Measurements from ENCODE around the gene NSF.

The NSF gene

GRCh38 chr17:46730679-46731078 lies 140.2 kb downstream of the NSF start:
- H3K4me3 ChIP-seq = no peak overlapping the region
- no peak for DNase-seq (ENCODE audit: low read depth, low spot score)
- H3K27ac ChIP-seq = no peak overlapping the region
- H3K9me3 ChIP-seq (ENCODE audit: low read depth, low read length) = no peaks in the 10 kb centered on the region
- H3K9ac ChIP-seq (ENCODE audit: insufficient read length) = no peak overlapping the region
- TF ChIP-seq POLR2AphosphoS5 (IDR thresholded peaks at IDR 0.05; ENCODE audit: borderline replicate concordance, low read depth, low read length) (no peak), EZH2 (IDR thresholded peaks at IDR 0.05) (no peak), FOXP2 (optimal IDR thresholded peaks at IDR 0.05; ENCODE audit: control extremely low read depth, extremely low read length, insufficient read depth) (no peak)
- no peaks in the 10 kb centered on the region; the same call in 1 of the 2 replicates for H3K36me3 ChIP-seq (ENCODE audit: insufficient read depth, low read length)

GRCh38 chr17:46732160-46732559 lies 141.7 kb downstream of the NSF start:
- Histone ChIP-seq H3K27ac (peak overlapping the region; percentile 93), H3K36me3 (ENCODE audit: insufficient read depth, low read length) (no peaks in the 10 kb centered on the region; the same call in 1 of the 2 replicates), H3K9ac (ENCODE audit: insufficient read length) (peak overlapping the region; percentile 52), H3K4me3 (peak overlapping the region; percentile 74), H3K9me3 (ENCODE audit: low read depth, low read length) (no peaks in the 10 kb centered on the region)
- no peak for DNase-seq (ENCODE audit: low read depth, low spot score)
- TF ChIP-seq FOXP2 (optimal IDR thresholded peaks at IDR 0.05; ENCODE audit: control extremely low read depth, extremely low read length, insufficient read depth) = no peak
- TF ChIP-seq EZH2 (IDR thresholded peaks at IDR 0.05) = no peak
- no peak for TF ChIP-seq POLR2AphosphoS5 (IDR thresholded peaks at IDR 0.05; ENCODE audit: borderline replicate concordance, low read depth, low read length)

GRCh38 chr17:46732754-46733398 lies 142.4 kb downstream of the NSF start:
- Histone ChIP-seq H3K9ac (ENCODE audit: insufficient read length) (no peak overlapping the region), H3K9me3 (ENCODE audit: low read depth, low read length) (no peaks in the 10 kb centered on the region), H3K27ac (peak overlapping the region; percentile 93), H3K4me3 (peak overlapping the region; percentile 74), H3K36me3 (ENCODE audit: insufficient read depth, low read length) (no peaks in the 10 kb centered on the region; the same call in 1 of the 2 replicates)
- TF ChIP-seq FOXP2 (optimal IDR thresholded peaks at IDR 0.05; ENCODE audit: control extremely low read depth, extremely low read length, insufficient read depth) (peak; percentile 49), EZH2 (IDR thresholded peaks at IDR 0.05) (no peak), POLR2AphosphoS5 (IDR thresholded peaks at IDR 0.05; ENCODE audit: borderline replicate concordance, low read depth, low read length) (no peak)
- DNase-seq (ENCODE audit: low read depth, low spot score) = peak; percentile 73

GRCh38 chr17:46733837-46734475 lies 143.5 kb downstream of the NSF start:
- Histone ChIP-seq H3K4me3 (no peak overlapping the region), H3K9me3 (ENCODE audit: low read depth, low read length) (no peaks in the 10 kb centered on the region), H3K27ac (no peak overlapping the region), H3K36me3 (ENCODE audit: insufficient read depth, low read length) (no peaks in the 10 kb centered on the region; the same call in 1 of the 2 replicates), H3K9ac (ENCODE audit: insufficient read length) (no peak overlapping the region)
- no peak for DNase-seq (ENCODE audit: low read depth, low spot score)
- TF ChIP-seq FOXP2 (optimal IDR thresholded peaks at IDR 0.05; ENCODE audit: control extremely low read depth, extremely low read length, insufficient read depth) (no peak), POLR2AphosphoS5 (IDR thresholded peaks at IDR 0.05; ENCODE audit: borderline replicate concordance, low read depth, low read length) (no peak), EZH2 (IDR thresholded peaks at IDR 0.05) (no peak)

GRCh38 chr17:46736100-46736499 lies 145.6 kb downstream of the NSF start:
- DNase-seq (ENCODE audit: low read depth, low spot score) = no peak
- Histone ChIP-seq H3K36me3 (ENCODE audit: insufficient read depth, low read length) (no peaks in the 10 kb centered on the region), H3K9me3 (ENCODE audit: low read depth, low read length) (no peaks in the 10 kb centered on the region), H3K9ac (ENCODE audit: insufficient read length) (no peak overlapping the region), H3K27ac (no peak overlapping the region), H3K4me3 (no peak overlapping the region)
- no peak for TF ChIP-seq EZH2 (IDR thresholded peaks at IDR 0.05)
- TF ChIP-seq FOXP2 (optimal IDR thresholded peaks at IDR 0.05; ENCODE audit: control extremely low read depth, extremely low read length, insufficient read depth) = no peak
- no peak for TF ChIP-seq POLR2AphosphoS5 (IDR thresholded peaks at IDR 0.05; ENCODE audit: borderline replicate concordance, low read depth, low read length)

GRCh38 chr17:46737326-46737725 lies 146.9 kb downstream of the NSF start:
- no peak for TF ChIP-seq EZH2 (IDR thresholded peaks at IDR 0.05)
- no peak for TF ChIP-seq POLR2AphosphoS5 (IDR thresholded peaks at IDR 0.05; ENCODE audit: borderline replicate concordance, low read depth, low read length)
- no peak for TF ChIP-seq FOXP2 (optimal IDR thresholded peaks at IDR 0.05; ENCODE audit: control extremely low read depth, extremely low read length, insufficient read depth)
- DNase-seq (ENCODE audit: low read depth, low spot score) = no peak
- Histone ChIP-seq H3K36me3 (ENCODE audit: insufficient read depth, low read length) (no peaks in the 10 kb centered on the region), H3K27ac (no peak overlapping the region), H3K9ac (ENCODE audit: insufficient read length) (no peak overlapping the region), H3K9me3 (ENCODE audit: low read depth, low read length) (no peaks in the 10 kb centered on the region), H3K4me3 (no peak overlapping the region)

GRCh38 chr17:46738544-46738943 lies 148.1 kb downstream of the NSF start:
- no peak for TF ChIP-seq FOXP2 (optimal IDR thresholded peaks at IDR 0.05; ENCODE audit: control extremely low read depth, extremely low read length, insufficient read depth)
- TF ChIP-seq EZH2 (IDR thresholded peaks at IDR 0.05) = no peak
- no peak for TF ChIP-seq POLR2AphosphoS5 (IDR thresholded peaks at IDR 0.05; ENCODE audit: borderline replicate concordance, low read depth, low read length)
- no peaks in the 10 kb centered on the region for H3K36me3 ChIP-seq (ENCODE audit: insufficient read depth, low read length)
- no peaks in the 10 kb centered on the region for H3K9me3 ChIP-seq (ENCODE audit: low read depth, low read length)
- no peak overlapping the region for H3K27ac ChIP-seq
- H3K4me3 ChIP-seq = no peak overlapping the region
- no peak for DNase-seq (ENCODE audit: low read depth, low spot score)
- no peak overlapping the region for H3K9ac ChIP-seq (ENCODE audit: insufficient read length)

- TF ChIP-seq EZH2 (IDR thresholded peaks at IDR 0.05) (no peak), POLR2AphosphoS5 (IDR thresholded peaks at IDR 0.05; ENCODE audit: borderline replicate concordance, low read depth, low read length) (no peak), FOXP2 (optimal IDR thresholded peaks at IDR 0.05; ENCODE audit: control extremely low read depth, extremely low read length, insufficient read depth) (no peak)
- no peak for DNase-seq (ENCODE audit: low read depth, low spot score)
- Histone ChIP-seq H3K9me3 (ENCODE audit: low read depth, low read length) (no peaks in the 10 kb centered on the region), H3K27ac (no peak overlapping the region), H3K9ac (ENCODE audit: insufficient read length) (no peak overlapping the region), H3K4me3 (no peak overlapping the region), H3K36me3 (ENCODE audit: insufficient read depth, low read length) (no peaks in the 10 kb centered on the region)
These were observed 149.5 kb downstream of the NSF start for GRCh38 chr17:46739982-46740381.

Data from SK-N-MC (cell line).